Adrenal gland (tissue), 12 donors: ENCODE results near the gene ARPC5L. TPM values are rescaled to one million over a fixed set of nuclear protein-coding genes. Genes with fewer than 3 reads are reported as not detected.

Experiments used
- DNase-seq, 7 donors: peaks; one replicate each; pipeline ENCODE4 v3.0.0-alpha.2; 2019 to 2020
- H3K27ac ChIP-seq, 5 donors: fragments of 200-600 bp; sonication (generic) in 4 of 5; 1 replicate in 3 of 5; 2 replicates in 2 of 5; pipeline versions ENCODE4 v1.5.1 to v1.8.0; 2016 to 2020; ENCODE audit warnings: mild to moderate bottlenecking in 1 of 5
- H3K27me3 ChIP-seq: fragments of 200-600 bp; 2 replicates; pipeline ENCODE4 v1.8.0; 2021
- H3K36me3 ChIP-seq, 2 donors: fragments of 200-600 bp; replicated peaks in 1 of 2; 1 replicate in 1 of 2; 2 replicates in 1 of 2; pipeline versions ENCODE4 v1.5.1 to v1.8.0; 2018 to 2022
- H3K4me1 ChIP-seq, 2 donors: fragments of 200-600 bp; replicated peaks in 1 of 2; 1 replicate in 1 of 2; 2 replicates in 1 of 2; pipeline versions ENCODE4 v1.5.1 to v1.8.0; 2018 to 2021
- H3K4me3 ChIP-seq, 4 donors: fragments of 200-600 bp; sonication (generic) in 3 of 4; one replicate each; pipeline ENCODE4 v1.5.1; 2016 to 2018
- H3K9me3 ChIP-seq, 3 donors: fragments of 200-600 bp; sonication (generic) in 1 of 3; replicated peaks in 1 of 3; 1 replicate in 2 of 3; 2 replicates in 1 of 3; pipeline versions ENCODE4 v1.5.1 to v1.8.0; 2016 to 2021
- POLR2A ChIP-seq, 2 donors: fragments of 450-650 bp; IDR thresholded peaks; one replicate each; pipeline ENCODE4 v1.6.1; 2017; ENCODE audit warnings: antibody characterized with exemption in 2 of 2, mild to moderate bottlenecking in 2 of 2, moderate library complexity in 1 of 2
- WGBS, 4 donors: extraction: QIAGEN DNeasy Blood & Tissue Kit in 2 of 4; methylation state at CpG; one replicate each; pipeline versions ENCODE4 v1.1.5 to v1.1.7; 2013 to 2017; 5-methylcytosine and 5-hydroxymethylcytosine counted together
- intact Hi-C, 2 donors: fragments of 100-400 bp; cut with DNase I; formaldehyde crosslinking; loops; one replicate each; pipeline versions ENCODE4 v1.14.1 to v1.15.0; 2022 to 2023
- polyA plus RNA-seq, 3 donors: library from polyadenylated mRNA; stranded (reverse); fragments of 200-250 nt in 2 of 3; fragments of 350-450 nt in 1 of 3; fragmentation: Illumina TruSeq in 1 of 3; extraction: RNeasy Lipid Tissue Mini Kit (QIAGEN cat#74804) in 1 of 3; gene quantifications; one replicate each; pipeline ENCODE4 v1.2.3, GENCODE V29; 2013 to 2014
- total RNA-seq, 9 donors: library from RNA; depleted of rRNA in 4 of 9; stranded (reverse); fragments of >200 nt in 4 of 9; fragments of 120-200 nt in 1 of 9; fragmentation: NEBNext Ultra II Directional in 1 of 9; extraction: Animal tissue kit (Norgen Biotek cat#: 25700) in 1 of 9; gene quantifications; one replicate each; pipeline versions ENCODE4 v1.1.0 to v1.2.4, GENCODE V29; 2013 to 2023
- TF ChIP-seq, protein P1 (sequence below), 6 experiments: fragments of 450-650 bp in 4 of 6; fragments of 200-600 bp in 2 of 6; sonication (generic) in 1 of 6; IDR thresholded peaks; 1 replicate in 5 of 6; 2 replicates in 1 of 6; pipeline versions ENCODE4 v1.5.1 to v1.8.0; 2016 to 2021; ENCODE audit warnings: antibody characterized with exemption in 6 of 6, mild to moderate bottlenecking in 2 of 6, moderate library complexity in 1 of 6
- donor health status: healthy with polysubstance abuse.
- donor health status: Bipolar disorder and iron deficiency.
- donor health status: DM: yes; HTN: yes; CAD: no.
- donor health status: DM: no; HTN: no; CAD: no.
- donor health status: DM: no; HTN: no; CAD: no.
- donor health status: DM: yes; HTN: yes; CAD: no.

The ARPC5L gene
- total and polyA plus RNA-seq, 12 donors, result 20.7 to 97.6 (median 38.3) TPM

GRCh38 chr9:124886461-124886860, 24.5 kb downstream of the ARPC5L start:
- intact Hi-C loops, result no loop called here
- Histone ChIP-seq H3K27me3 (no peaks in the 10 kb centered on the region), H3K4me3 (no peak overlapping the region), H3K27ac (no peak overlapping the region), H3K9me3 (no peaks in the 10 kb centered on the region), H3K4me1 (no peaks in the 10 kb centered on the region), H3K36me3 (peaks cover 0 to 86% of the 10 kb centered on the region in 2 donors)
- 85 to 90% (median 88%) methylated on average over 10 of the region's 10 CpGs for WGBS, 4 donors
- TF ChIP-seq, protein P1, sequence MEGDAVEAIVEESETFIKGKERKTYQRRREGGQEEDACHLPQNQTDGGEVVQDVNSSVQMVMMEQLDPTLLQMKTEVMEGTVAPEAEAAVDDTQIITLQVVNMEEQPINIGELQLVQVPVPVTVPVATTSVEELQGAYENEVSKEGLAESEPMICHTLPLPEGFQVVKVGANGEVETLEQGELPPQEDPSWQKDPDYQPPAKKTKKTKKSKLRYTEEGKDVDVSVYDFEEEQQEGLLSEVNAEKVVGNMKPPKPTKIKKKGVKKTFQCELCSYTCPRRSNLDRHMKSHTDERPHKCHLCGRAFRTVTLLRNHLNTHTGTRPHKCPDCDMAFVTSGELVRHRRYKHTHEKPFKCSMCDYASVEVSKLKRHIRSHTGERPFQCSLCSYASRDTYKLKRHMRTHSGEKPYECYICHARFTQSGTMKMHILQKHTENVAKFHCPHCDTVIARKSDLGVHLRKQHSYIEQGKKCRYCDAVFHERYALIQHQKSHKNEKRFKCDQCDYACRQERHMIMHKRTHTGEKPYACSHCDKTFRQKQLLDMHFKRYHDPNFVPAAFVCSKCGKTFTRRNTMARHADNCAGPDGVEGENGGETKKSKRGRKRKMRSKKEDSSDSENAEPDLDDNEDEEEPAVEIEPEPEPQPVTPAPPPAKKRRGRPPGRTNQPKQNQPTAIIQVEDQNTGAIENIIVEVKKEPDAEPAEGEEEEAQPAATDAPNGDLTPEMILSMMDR (IDR thresholded peaks at IDR 0.05), result no peak
- no peak for TF ChIP-seq POLR2A (IDR thresholded peaks at IDR 0.05)
- no peak for DNase-seq

GRCh38 chr9:124886866-124887492, 25.0 kb downstream of the ARPC5L start:
- intact Hi-C loops, result no loop called here
- H3K27me3 ChIP-seq, result no peaks in the 10 kb centered on the region
- TF ChIP-seq, protein P1 (IDR thresholded peaks at IDR 0.05), result no peak
- no peak for TF ChIP-seq POLR2A (IDR thresholded peaks at IDR 0.05)
- H3K9me3 ChIP-seq, result no peaks in the 10 kb centered on the region
- no peak overlapping the region for H3K4me3 ChIP-seq
- H3K4me1 ChIP-seq, result no peaks in the 10 kb centered on the region
- peaks cover 0 to 85% of the 10 kb centered on the region in 2 donors for H3K36me3 ChIP-seq
- no peak for DNase-seq
- no peak overlapping the region for H3K27ac ChIP-seq
- WGBS, 4 donors, result 89 to 92% (median 90%) methylated on average over 17 of the region's 17 CpGs

DNA sequence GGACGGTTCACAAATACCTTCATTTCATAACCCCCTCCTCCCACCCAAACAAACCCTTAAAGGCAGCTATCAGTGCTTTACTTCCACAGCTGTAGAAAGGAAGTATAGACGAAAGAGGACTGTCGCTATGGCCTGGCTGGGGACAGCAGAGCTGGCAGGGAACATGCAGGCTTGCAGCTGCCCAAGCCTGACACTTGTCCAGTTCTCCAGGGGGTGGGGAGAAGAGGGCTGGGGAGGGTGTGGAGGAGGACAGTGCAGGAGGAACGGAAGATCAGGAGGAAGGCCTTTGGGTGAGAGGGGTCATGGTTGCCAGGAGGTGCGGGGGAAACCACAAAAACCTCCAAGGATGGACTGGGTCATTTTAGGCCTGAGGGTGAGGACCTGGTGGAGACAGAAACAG, 25.9 kb downstream of the ARPC5L start:
- Histone ChIP-seq H3K4me3 (no peak overlapping the region), H3K27me3 (no peaks in the 10 kb centered on the region), H3K4me1 (no peaks in the 10 kb centered on the region), H3K36me3 (peaks cover 0 to 85% of the 10 kb centered on the region in 2 donors), H3K27ac (no peak overlapping the region), H3K9me3 (no peaks in the 10 kb centered on the region)
- intact Hi-C loops, result no loop called here
- no peak for TF ChIP-seq POLR2A (IDR thresholded peaks at IDR 0.05)
- TF ChIP-seq, protein P1 (IDR thresholded peaks at IDR 0.05), result no peak
- 83 to 91% (median 89%) methylated on average over 5 of the region's 5 CpGs for WGBS, 4 donors
- DNase-seq, result no peak

GRCh38 chr9:124889006-124889405, 27.1 kb downstream of the ARPC5L start:
- H3K27me3 ChIP-seq, result no peaks in the 10 kb centered on the region
- DNase-seq, result no peak
- intact Hi-C loops, result no loop called here
- no peak for TF ChIP-seq POLR2A (IDR thresholded peaks at IDR 0.05)
- TF ChIP-seq, protein P1 (IDR thresholded peaks at IDR 0.05), result no peak
- H3K9me3 ChIP-seq, result no peaks in the 10 kb centered on the region
- no peak overlapping the region for H3K4me3 ChIP-seq
- no peaks in the 10 kb centered on the region for H3K4me1 ChIP-seq
- 88 to 98% (median 95%) methylated on average over 9 to 13 of the region's 13 CpGs for whole genome bisulfite sequencing, 4 donors
- H3K36me3 ChIP-seq, result peaks cover 0 to 85% of the 10 kb centered on the region in 2 donors
- H3K27ac ChIP-seq, result no peak overlapping the region
